Measurements from ENCODE around the gene LOC128125822.

Gene LOC128125822

DNA sequence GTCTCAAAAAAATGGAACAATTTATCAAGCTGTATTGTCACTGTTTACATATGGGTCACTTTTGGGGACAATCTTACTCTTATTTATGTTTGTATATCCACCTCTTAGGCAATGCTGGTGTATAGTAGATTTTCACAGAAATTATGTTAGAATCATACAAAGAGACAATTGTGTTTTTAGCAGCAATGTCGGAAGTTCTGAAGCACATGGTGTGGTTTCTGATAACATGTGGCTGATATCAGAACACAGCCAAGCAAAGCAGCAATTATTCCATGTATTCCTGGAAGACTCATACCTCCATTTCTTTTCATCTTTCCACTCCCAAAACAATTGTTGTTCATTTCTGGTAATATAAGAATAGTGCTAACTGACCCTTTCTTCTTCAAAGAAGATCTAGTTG lies 17.5 kb upstream of the LOC128125822 start:
- H3K4me3 ChIP-seq (ENCODE audit: low read depth, low read length, poor library complexity, severe bottlenecking), result no peak overlapping the region
- intact Hi-C loops (cut with micrococcal nuclease; ENCODE audit: unreplicated experiment), result no loop called here
- no peaks in the 10 kb centered on the region for H3K27me3 ChIP-seq (replicated peaks; ENCODE audit: insufficient read depth, low read depth, low read length, poor library complexity)
- DNase-seq (ENCODE audit: low spot score), result no peak
- no peaks in the 10 kb centered on the region for H3K4me1 ChIP-seq (ENCODE audit: insufficient read depth, low read length, poor library complexity, severe bottlenecking)
- CTCF ChIA-PET, result no interaction called here
- H3K9me3 ChIP-seq (ENCODE audit: low read depth, low read length, poor library complexity, severe bottlenecking), result no peaks in the 10 kb centered on the region
- TF ChIP-seq EZH2 (IDR thresholded peaks at IDR 0.05; ENCODE audit: borderline replicate concordance, low read depth, low read length, poor library complexity, severe bottlenecking), result no peak
- TF ChIP-seq, protein P1, sequence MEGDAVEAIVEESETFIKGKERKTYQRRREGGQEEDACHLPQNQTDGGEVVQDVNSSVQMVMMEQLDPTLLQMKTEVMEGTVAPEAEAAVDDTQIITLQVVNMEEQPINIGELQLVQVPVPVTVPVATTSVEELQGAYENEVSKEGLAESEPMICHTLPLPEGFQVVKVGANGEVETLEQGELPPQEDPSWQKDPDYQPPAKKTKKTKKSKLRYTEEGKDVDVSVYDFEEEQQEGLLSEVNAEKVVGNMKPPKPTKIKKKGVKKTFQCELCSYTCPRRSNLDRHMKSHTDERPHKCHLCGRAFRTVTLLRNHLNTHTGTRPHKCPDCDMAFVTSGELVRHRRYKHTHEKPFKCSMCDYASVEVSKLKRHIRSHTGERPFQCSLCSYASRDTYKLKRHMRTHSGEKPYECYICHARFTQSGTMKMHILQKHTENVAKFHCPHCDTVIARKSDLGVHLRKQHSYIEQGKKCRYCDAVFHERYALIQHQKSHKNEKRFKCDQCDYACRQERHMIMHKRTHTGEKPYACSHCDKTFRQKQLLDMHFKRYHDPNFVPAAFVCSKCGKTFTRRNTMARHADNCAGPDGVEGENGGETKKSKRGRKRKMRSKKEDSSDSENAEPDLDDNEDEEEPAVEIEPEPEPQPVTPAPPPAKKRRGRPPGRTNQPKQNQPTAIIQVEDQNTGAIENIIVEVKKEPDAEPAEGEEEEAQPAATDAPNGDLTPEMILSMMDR (conservative IDR thresholded peaks at IDR 0.05; ENCODE audit: low read depth, low read length), result no peak
- no peak overlapping the region for H3K27ac ChIP-seq (ENCODE audit: low read depth, low read length, poor library complexity, severe bottlenecking)
- no peaks in the 10 kb centered on the region for H3K36me3 ChIP-seq (ENCODE audit: insufficient read depth, low read length, poor library complexity, severe bottlenecking)
- no TSS peak for BruUV-seq (replicated peaks)
- POLR2A ChIA-PET (ENCODE audit: low non-redundant PET), result no interaction called here

DNA sequence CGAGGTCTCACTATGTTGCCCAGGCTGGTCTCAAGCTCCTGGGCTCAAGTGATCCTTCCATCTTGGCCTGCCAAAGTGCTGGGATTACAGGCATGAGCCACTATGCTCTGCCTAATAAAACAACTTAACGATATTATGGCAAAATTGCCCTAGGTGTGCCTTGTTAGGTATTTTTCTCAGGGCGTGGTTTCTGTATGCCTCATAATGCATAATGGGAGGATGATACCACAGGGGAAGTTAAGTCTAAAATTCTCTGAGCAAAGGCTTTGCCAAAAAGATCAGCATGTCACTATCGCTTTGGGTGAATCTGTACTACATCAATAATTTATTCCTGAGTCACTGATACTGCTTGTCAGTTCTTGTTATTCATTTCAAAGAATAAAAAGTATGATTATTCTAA lies 15.9 kb upstream of the LOC128125822 start:
- CTCF ChIA-PET, result no interaction called here
- H3K27me3 ChIP-seq (replicated peaks; ENCODE audit: insufficient read depth, low read depth, low read length, poor library complexity), result no peaks in the 10 kb centered on the region

DNA sequence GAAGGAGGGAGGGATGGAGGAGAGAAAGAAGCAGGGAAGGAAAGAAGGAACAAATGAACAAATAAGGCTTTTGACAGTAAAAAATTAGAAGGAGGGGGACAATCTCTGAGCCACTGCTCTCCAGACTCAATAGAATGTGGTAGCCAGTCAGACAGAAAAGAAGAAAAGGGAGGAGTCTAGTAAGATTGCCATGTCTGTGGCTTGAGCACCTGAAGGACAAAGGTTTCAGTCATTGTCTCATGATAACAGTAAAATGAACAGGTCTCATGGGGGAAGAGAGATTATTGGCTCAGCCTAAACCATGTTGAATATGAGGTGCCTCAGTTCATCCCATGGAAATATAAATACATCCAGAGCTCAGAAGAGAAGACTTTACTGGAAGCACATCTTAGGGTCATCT lies 14.0 kb upstream of the LOC128125822 start:
- Histone ChIP-seq H3K4me3 (ENCODE audit: low read depth, low read length, poor library complexity, severe bottlenecking) (no peak overlapping the region), H3K9me3 (ENCODE audit: low read depth, low read length, poor library complexity, severe bottlenecking) (no peaks in the 10 kb centered on the region), H3K36me3 (ENCODE audit: insufficient read depth, low read length, poor library complexity, severe bottlenecking) (no peaks in the 10 kb centered on the region), H3K4me1 (ENCODE audit: insufficient read depth, low read length, poor library complexity, severe bottlenecking) (no peaks in the 10 kb centered on the region), H3K27me3 (replicated peaks; ENCODE audit: insufficient read depth, low read depth, low read length, poor library complexity) (no peaks in the 10 kb centered on the region), H3K27ac (ENCODE audit: low read depth, low read length, poor library complexity, severe bottlenecking) (no peak overlapping the region)
- TF ChIP-seq EZH2 (IDR thresholded peaks at IDR 0.05; ENCODE audit: borderline replicate concordance, low read depth, low read length, poor library complexity, severe bottlenecking), result no peak
- TF ChIP-seq, protein P1 (conservative IDR thresholded peaks at IDR 0.05; ENCODE audit: low read depth, low read length), result no peak
- intact Hi-C loops (cut with micrococcal nuclease; ENCODE audit: unreplicated experiment), result no loop called here
- ChIA-PET POLR2A (ENCODE audit: low non-redundant PET) (no interaction called here), CTCF (no interaction called here)
- no peak for DNase-seq (ENCODE audit: low spot score)
- no TSS peak for BruUV-seq (replicated peaks)

More for the DNA sequence above, 15.9 kb upstream of the LOC128125822 start:
- TF ChIP-seq EZH2 (IDR thresholded peaks at IDR 0.05; ENCODE audit: borderline replicate concordance, low read depth, low read length, poor library complexity, severe bottlenecking), result no peak
- TF ChIP-seq, protein P1 (conservative IDR thresholded peaks at IDR 0.05; ENCODE audit: low read depth, low read length), result no peak
- no peak overlapping the region for H3K4me3 ChIP-seq (ENCODE audit: low read depth, low read length, poor library complexity, severe bottlenecking)
- POLR2A ChIA-PET (ENCODE audit: low non-redundant PET), result no interaction called here
- H3K9me3 ChIP-seq (ENCODE audit: low read depth, low read length, poor library complexity, severe bottlenecking), result no peaks in the 10 kb centered on the region
- intact Hi-C loops (cut with micrococcal nuclease; ENCODE audit: unreplicated experiment), result no loop called here
- no peaks in the 10 kb centered on the region for H3K4me1 ChIP-seq (ENCODE audit: insufficient read depth, low read length, poor library complexity, severe bottlenecking)
- no peak overlapping the region for H3K27ac ChIP-seq (ENCODE audit: low read depth, low read length, poor library complexity, severe bottlenecking)
- BruUV-seq (replicated peaks), result no TSS peak
- no peak for DNase-seq (ENCODE audit: low spot score)
- H3K36me3 ChIP-seq (ENCODE audit: insufficient read depth, low read length, poor library complexity, severe bottlenecking), result no peaks in the 10 kb centered on the region

Data from A673 (cell line).